ENCODE results near the gene SCRG1. TPM values are rescaled to one million over a fixed set of nuclear protein-coding genes. Genes with fewer than 3 reads are reported as not detected.

The SCRG1 gene
- not detected in 2 replicates for total RNA-seq
- total RNA-seq (2013) = 0.02 TPM
- not detected in 2 replicates for polyA plus RNA-seq
- not detected in 2 replicates for polyA minus RNA-seq

DNA sequence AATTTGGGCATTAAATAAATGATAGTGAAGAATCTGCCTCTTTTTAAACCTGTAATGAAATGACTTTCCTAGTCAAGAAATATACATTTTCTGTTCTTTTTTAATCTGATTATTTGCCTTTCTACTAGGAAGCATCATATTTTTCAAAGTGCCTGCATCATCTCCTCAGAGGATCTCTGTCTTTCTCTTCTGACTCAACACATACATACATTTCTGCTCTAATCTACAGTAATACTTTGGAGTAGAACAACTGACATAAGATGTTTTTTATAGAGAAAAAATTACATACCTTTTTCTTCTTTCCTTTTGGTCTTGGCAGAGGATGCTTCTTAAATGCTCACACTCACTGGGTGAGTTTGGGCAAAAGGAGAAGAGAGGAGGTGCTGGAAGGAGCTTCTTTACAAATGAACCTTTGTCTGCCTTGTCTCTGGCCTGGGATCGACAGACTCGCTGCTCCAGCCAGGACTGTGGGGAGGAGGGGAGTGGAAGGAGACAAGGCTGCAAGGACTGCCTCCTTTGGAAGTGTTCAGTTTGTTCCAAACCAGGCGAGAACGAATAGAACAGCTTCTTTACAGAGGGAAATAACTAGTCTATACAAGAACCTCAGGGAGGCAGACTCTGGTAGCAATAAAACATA is at the start of gene SCRG1:
SCRG1 (minus strand) TSS at position 338 of the 637 bp plus-strand sequence. CDS start 7,702 bp downstream, outside the sequence.
- Histone ChIP-seq H4K20me1 (ENCODE audit: control insufficient read depth, insufficient read depth, low read length, poor library complexity, severe bottlenecking) (no peaks in the 10 kb centered on the region), H3K4me3 (ENCODE audit: control extremely low read depth in 1 of 5, extremely low read depth in 1 of 5, insufficient read depth in 1 of 5, low read depth in 2 of 5, low read length in 4 of 5) (no peak within 1 kb of the TSS), H3K79me2 (ENCODE audit: control insufficient read depth, insufficient read depth, low read length) (no peaks in the 10 kb centered on the region), H3K27me3 (replicated peaks in 1 of 4; ENCODE audit: control extremely low read depth in 1 of 4, control insufficient read depth in 3 of 4, insufficient read depth in 4 of 4, low read length in 3 of 4) (no peaks in the 10 kb centered on the region), H2AFZ (ENCODE audit: insufficient read depth, low read depth, low read length, poor library complexity, severe bottlenecking) (no peak within 1 kb of the TSS), H3K9ac (ENCODE audit: low read length) (no peak within 1 kb of the TSS), H3K27ac (ENCODE audit: low read length in 2 of 2) (no peak within 1 kb of the TSS), H3K9me3 (ENCODE audit: control extremely low read depth in 1 of 3, control insufficient read depth in 2 of 3, insufficient read depth in 1 of 3, low read length in 2 of 3) (no peaks in the 10 kb centered on the region), H3K36me3 (replicated peaks in 1 of 2; ENCODE audit: control extremely low read depth in 1 of 2, control insufficient read depth in 1 of 2, extremely low read depth in 1 of 2, insufficient read depth in 2 of 2, low read length in 1 of 2) (no peaks in the 10 kb centered on the region), H3K4me1 (ENCODE audit: control insufficient read depth in 2 of 2, insufficient read depth in 2 of 2, low read length in 2 of 2) (no peaks in the 10 kb centered on the region), H3K4me2 (replicated peaks; ENCODE audit: low read depth, low read length, poor library complexity, severe bottlenecking) (no peak within 1 kb of the TSS)
- no peak for ATAC-seq (ENCODE audit: low read depth)
- intact Hi-C loops (cut with micrococcal nuclease) = no loop called here
- H3K27me3 Mint-ChIP-seq = no peaks in the 10 kb centered on the region
- no peak within 1 kb of the TSS for H3K27ac Mint-ChIP-seq
- no peak within 1 kb of the TSS for H3K4me3 Mint-ChIP-seq
- no peaks in the 10 kb centered on the region for H3K9me3 Mint-ChIP-seq (ENCODE audit: insufficient read depth)
- no peaks in the 10 kb centered on the region for H3K4me1 Mint-ChIP-seq
- 94% methylated on average over 2 of the region's 4 CpGs for WGBS (ENCODE audit: insufficient coverage)
- ChIA-PET POLR2A (no interaction called here), CTCF (no interaction called here)
- no peak for DNase-seq
- no peak for TF ChIP-seq EZH2 (IDR thresholded peaks at IDR 0.05; ENCODE audit: borderline replicate concordance, insufficient read depth, low read depth, low read length, poor library complexity, severe bottlenecking)
- TF ChIP-seq, protein P1, sequence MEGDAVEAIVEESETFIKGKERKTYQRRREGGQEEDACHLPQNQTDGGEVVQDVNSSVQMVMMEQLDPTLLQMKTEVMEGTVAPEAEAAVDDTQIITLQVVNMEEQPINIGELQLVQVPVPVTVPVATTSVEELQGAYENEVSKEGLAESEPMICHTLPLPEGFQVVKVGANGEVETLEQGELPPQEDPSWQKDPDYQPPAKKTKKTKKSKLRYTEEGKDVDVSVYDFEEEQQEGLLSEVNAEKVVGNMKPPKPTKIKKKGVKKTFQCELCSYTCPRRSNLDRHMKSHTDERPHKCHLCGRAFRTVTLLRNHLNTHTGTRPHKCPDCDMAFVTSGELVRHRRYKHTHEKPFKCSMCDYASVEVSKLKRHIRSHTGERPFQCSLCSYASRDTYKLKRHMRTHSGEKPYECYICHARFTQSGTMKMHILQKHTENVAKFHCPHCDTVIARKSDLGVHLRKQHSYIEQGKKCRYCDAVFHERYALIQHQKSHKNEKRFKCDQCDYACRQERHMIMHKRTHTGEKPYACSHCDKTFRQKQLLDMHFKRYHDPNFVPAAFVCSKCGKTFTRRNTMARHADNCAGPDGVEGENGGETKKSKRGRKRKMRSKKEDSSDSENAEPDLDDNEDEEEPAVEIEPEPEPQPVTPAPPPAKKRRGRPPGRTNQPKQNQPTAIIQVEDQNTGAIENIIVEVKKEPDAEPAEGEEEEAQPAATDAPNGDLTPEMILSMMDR (IDR thresholded peaks at IDR 0.05) = no peak

DNA sequence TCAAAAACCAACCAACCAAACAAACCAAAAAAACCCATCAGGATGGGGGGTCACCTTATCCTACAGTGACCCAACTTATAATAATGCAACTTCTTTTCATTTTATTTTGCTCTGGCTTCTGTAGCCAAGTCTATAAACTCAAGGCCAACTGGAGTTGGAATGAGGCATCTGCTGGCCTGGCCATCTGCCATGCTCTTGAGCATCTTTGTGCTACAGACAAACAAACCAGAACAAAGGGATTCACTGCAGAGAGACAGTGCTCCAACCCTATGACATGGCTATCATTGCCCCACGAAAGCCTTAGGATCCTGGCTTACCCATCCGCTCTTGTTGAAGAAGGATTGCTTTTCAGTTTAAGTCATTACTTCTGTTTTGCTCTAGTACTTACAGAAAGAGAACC is 49.2 kb upstream of the SCRG1 start:
- H3K27ac Mint-ChIP-seq = no peak overlapping the region
- Histone ChIP-seq H3K4me1 (ENCODE audit: control insufficient read depth in 2 of 2, insufficient read depth in 2 of 2, low read length in 2 of 2) (no peaks in the 10 kb centered on the region), H3K9ac (ENCODE audit: low read length) (no peak overlapping the region), H3K27ac (ENCODE audit: low read length in 2 of 2) (no peak overlapping the region), H4K20me1 (ENCODE audit: control insufficient read depth, insufficient read depth, low read length, poor library complexity, severe bottlenecking) (no peaks in the 10 kb centered on the region), H3K36me3 (replicated peaks in 1 of 2; ENCODE audit: control extremely low read depth in 1 of 2, control insufficient read depth in 1 of 2, extremely low read depth in 1 of 2, insufficient read depth in 2 of 2, low read length in 1 of 2) (no peaks in the 10 kb centered on the region), H3K4me3 (ENCODE audit: control extremely low read depth in 1 of 5, extremely low read depth in 1 of 5, insufficient read depth in 1 of 5, low read depth in 2 of 5, low read length in 4 of 5) (no peak overlapping the region), H3K27me3 (replicated peaks in 1 of 4; ENCODE audit: control extremely low read depth in 1 of 4, control insufficient read depth in 3 of 4, insufficient read depth in 4 of 4, low read length in 3 of 4) (no peaks in the 10 kb centered on the region), H3K79me2 (ENCODE audit: control insufficient read depth, insufficient read depth, low read length) (no peaks in the 10 kb centered on the region), H3K9me3 (ENCODE audit: control extremely low read depth in 1 of 3, control insufficient read depth in 2 of 3, insufficient read depth in 1 of 3, low read length in 2 of 3) (no peaks in the 10 kb centered on the region), H3K4me2 (replicated peaks; ENCODE audit: low read depth, low read length, poor library complexity, severe bottlenecking) (no peak overlapping the region), H2AFZ (ENCODE audit: insufficient read depth, low read depth, low read length, poor library complexity, severe bottlenecking) (no peak overlapping the region)
- H3K27me3 Mint-ChIP-seq = no peaks in the 10 kb centered on the region
- no peak overlapping the region for H3K4me3 Mint-ChIP-seq
- no peaks in the 10 kb centered on the region for H3K9me3 Mint-ChIP-seq (ENCODE audit: insufficient read depth)
- WGBS (ENCODE audit: insufficient coverage) = no CpG with 5 or more reads among the region's 2 CpGs
- DNase-seq = no peak
- intact Hi-C loops (cut with micrococcal nuclease) = no loop called here
- POLR2A ChIA-PET = no interaction called here
- H3K4me1 Mint-ChIP-seq = peaks cover 5% of the 10 kb centered on the region
- no peak for TF ChIP-seq EZH2 (IDR thresholded peaks at IDR 0.05; ENCODE audit: borderline replicate concordance, insufficient read depth, low read depth, low read length, poor library complexity, severe bottlenecking)
- TF ChIP-seq, protein P1 (IDR thresholded peaks at IDR 0.05) = no peak
- no peak for ATAC-seq (ENCODE audit: low read depth)
- CTCF ChIA-PET = interaction anchor here (0.7 kb wide), 1 partner anchor 181 kb away, joined by 3 read pairs; no protein-coding TSS in a partner anchor
